Measurements from ENCODE around the gene MAPKAPK3.
"Not testable (repeated sequence)": the region's sequence is repeated elsewhere in the genome, so short reads cannot be mapped to it uniquely, and the experiment has no call there.

GRCh38 chr3:50688602-50689001, 71.7 kb downstream of the MAPKAPK3 start:
- not testable (repeated sequence) for TF ChIP-seq CTCF, POLR2A, EP300 (IDR thresholded peaks at IDR 0.05)

All from ovary (tissue), 3 donors.